MM.1S (cell line): Measurements from ENCODE around the gene SHC3.

Source experiments
- EZH2 ChIP-seq: fragments of 300-600 bp; sonication (generic); optimal IDR thresholded peaks from 2 replicates; pipeline ENCODE3; 2017; ENCODE audit warnings: low read depth, mild to moderate bottlenecking, antibody characterized with exemption, low read length, mixed read lengths
- TF ChIP-seq, protein P1 (sequence below): fragments of 300-600 bp; sonication (generic); IDR thresholded peaks from 2 replicates; pipeline ENCODE4 v1.5.1; 2016; ENCODE audit warnings: antibody characterized with exemption, low read length, mixed read lengths

DNA sequence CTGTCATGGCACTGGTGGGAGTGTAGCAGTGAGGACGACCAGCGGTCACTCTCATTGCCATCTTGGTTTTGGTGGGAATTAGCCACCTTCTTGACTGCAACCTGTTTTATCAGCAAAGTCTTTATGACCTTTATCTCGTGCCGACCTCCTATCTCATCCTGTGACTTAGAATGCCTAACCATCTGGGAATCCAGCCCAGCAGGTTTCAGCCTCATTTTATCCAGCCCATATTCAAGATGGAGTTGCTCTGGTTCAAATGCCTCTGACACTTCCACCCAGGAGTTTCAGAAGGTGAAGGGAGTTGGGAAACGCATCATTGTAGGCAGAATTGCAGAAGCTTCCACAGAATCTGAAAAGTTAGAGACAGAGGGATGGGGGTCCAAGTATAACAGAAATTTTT is 35.4 kb downstream of the SHC3 start:
- TF ChIP-seq, protein P1, sequence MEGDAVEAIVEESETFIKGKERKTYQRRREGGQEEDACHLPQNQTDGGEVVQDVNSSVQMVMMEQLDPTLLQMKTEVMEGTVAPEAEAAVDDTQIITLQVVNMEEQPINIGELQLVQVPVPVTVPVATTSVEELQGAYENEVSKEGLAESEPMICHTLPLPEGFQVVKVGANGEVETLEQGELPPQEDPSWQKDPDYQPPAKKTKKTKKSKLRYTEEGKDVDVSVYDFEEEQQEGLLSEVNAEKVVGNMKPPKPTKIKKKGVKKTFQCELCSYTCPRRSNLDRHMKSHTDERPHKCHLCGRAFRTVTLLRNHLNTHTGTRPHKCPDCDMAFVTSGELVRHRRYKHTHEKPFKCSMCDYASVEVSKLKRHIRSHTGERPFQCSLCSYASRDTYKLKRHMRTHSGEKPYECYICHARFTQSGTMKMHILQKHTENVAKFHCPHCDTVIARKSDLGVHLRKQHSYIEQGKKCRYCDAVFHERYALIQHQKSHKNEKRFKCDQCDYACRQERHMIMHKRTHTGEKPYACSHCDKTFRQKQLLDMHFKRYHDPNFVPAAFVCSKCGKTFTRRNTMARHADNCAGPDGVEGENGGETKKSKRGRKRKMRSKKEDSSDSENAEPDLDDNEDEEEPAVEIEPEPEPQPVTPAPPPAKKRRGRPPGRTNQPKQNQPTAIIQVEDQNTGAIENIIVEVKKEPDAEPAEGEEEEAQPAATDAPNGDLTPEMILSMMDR, result no peak
- TF ChIP-seq EZH2, result no peak
